Activated CD4-positive, alpha-beta T cell treated with anti-CD3 and anti-CD28 coated beads, Interleukin-2, amount 50 U/mL, for 1 hour (primary cell): ENCODE measurements around the gene COL5A2.

Source experiments
- DNase-seq: peaks from one replicate; pipeline ENCODE4 v3.0.0-alpha.2; 2020

Gene COL5A2

GRCh38 chr2:189178726-189179569 lies 613 bp downstream of the COL5A2 start:
- no peak for DNase-seq

- DNase-seq: no peak
Observed at GRCh38 chr2:189178054-189178453, 1.5 kb downstream of the COL5A2 start.

- DNase-seq: no peak
Observed at GRCh38 chr2:189177251-189177840, 2.2 kb downstream of the COL5A2 start.

GRCh38 chr2:189176516-189176915 lies 3.0 kb downstream of the COL5A2 start:
- no peak for DNase-seq

- DNase-seq: no peak
Observed at GRCh38 chr2:189175869-189176433, 3.6 kb downstream of the COL5A2 start.

- DNase-seq: no peak
Observed at GRCh38 chr2:189171956-189172609, 7.5 kb downstream of the COL5A2 start.

- DNase-seq: no peak
Observed at GRCh38 chr2:189168856-189169499, 10.6 kb downstream of the COL5A2 start.

- no peak for DNase-seq
Observed at GRCh38 chr2:189165656-189166380, 13.7 kb downstream of the COL5A2 start.

GRCh38 chr2:189164746-189165145 lies 14.8 kb downstream of the COL5A2 start:
- DNase-seq: no peak

GRCh38 chr2:189163889-189164288 lies 15.7 kb downstream of the COL5A2 start:
- no peak for DNase-seq

GRCh38 chr2:189162566-189162965 lies 17.0 kb downstream of the COL5A2 start:
- no peak for DNase-seq

GRCh38 chr2:189161894-189162293 lies 17.7 kb downstream of the COL5A2 start:
- no peak for DNase-seq

- DNase-seq: no peak
Observed at GRCh38 chr2:189159717-189160116, 19.8 kb downstream of the COL5A2 start.

GRCh38 chr2:189159273-189159672 lies 20.3 kb downstream of the COL5A2 start:
- DNase-seq: no peak

- DNase-seq: no peak
Observed at GRCh38 chr2:189157939-189158338, 21.6 kb downstream of the COL5A2 start.

- DNase-seq: no peak
Observed at GRCh38 chr2:189157456-189157855, 22.1 kb downstream of the COL5A2 start.

- no peak for DNase-seq
Observed at GRCh38 chr2:189155795-189156194, 23.8 kb downstream of the COL5A2 start.

GRCh38 chr2:189153619-189154018 lies 25.9 kb downstream of the COL5A2 start:
- no peak for DNase-seq

GRCh38 chr2:189152483-189152882 lies 27.1 kb downstream of the COL5A2 start:
- no peak for DNase-seq

- DNase-seq: no peak
Observed at GRCh38 chr2:189151906-189152305, 27.7 kb downstream of the COL5A2 start.

GRCh38 chr2:189150033-189150432 lies 29.5 kb downstream of the COL5A2 start:
- DNase-seq: no peak

GRCh38 chr2:189147989-189148388 lies 31.6 kb downstream of the COL5A2 start:
- no peak for DNase-seq
